Lower leg skin (tissue), 3 donors: ENCODE results near the gene VRK3.

Experiments
- CTCF ChIP-seq, 3 donors: fragments of 450-650 bp; IDR thresholded peaks; one replicate each; pipeline ENCODE4 v1.5.1; 2016; ENCODE audit warnings: antibody characterized with exemption in 3 of 3, mild to moderate bottlenecking in 3 of 3, moderate library complexity in 2 of 3
- POLR2A ChIP-seq, 2 donors: fragments of 450-650 bp; IDR thresholded peaks; one replicate each; pipeline ENCODE4 v1.6.1; 2016 to 2017; ENCODE audit warnings: antibody characterized with exemption in 2 of 2, mild to moderate bottlenecking in 1 of 2, moderate library complexity in 1 of 2

- TF ChIP-seq CTCF (IDR thresholded peaks at IDR 0.05) (no peak), POLR2A (IDR thresholded peaks at IDR 0.05) (no peak)
Observed at GRCh38 chr19:49939721-49940481, 85.3 kb downstream of the VRK3 start.
